ENCODE results near the gene TECR.
"Not testable (repeated sequence)": the region's sequence is repeated elsewhere in the genome, so short reads cannot be mapped to it uniquely, and the experiment has no call there.

The TECR gene

DNA sequence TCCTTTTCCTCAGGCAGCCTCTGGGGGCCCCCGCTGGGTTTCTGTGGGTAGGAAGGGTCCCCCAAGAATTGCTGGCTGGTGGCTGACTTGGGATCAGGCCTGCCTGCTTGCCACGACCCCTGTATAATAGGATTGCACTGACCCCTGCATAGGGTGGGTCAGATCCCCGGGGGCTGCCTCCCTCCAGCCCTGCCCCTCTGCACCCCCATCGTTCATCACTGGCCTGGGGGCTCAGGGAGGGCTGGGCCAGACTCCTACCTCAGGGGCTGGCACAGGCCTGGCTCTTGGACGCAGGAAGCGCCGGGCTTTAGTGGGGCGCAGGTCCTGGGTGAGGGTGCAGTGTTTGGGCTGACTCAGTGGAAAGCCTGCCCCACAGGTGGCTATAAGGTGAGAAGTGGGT, 31.9 kb downstream of the TECR start:
- no peak for ATAC-seq
- no peak for DNase-seq

DNA sequence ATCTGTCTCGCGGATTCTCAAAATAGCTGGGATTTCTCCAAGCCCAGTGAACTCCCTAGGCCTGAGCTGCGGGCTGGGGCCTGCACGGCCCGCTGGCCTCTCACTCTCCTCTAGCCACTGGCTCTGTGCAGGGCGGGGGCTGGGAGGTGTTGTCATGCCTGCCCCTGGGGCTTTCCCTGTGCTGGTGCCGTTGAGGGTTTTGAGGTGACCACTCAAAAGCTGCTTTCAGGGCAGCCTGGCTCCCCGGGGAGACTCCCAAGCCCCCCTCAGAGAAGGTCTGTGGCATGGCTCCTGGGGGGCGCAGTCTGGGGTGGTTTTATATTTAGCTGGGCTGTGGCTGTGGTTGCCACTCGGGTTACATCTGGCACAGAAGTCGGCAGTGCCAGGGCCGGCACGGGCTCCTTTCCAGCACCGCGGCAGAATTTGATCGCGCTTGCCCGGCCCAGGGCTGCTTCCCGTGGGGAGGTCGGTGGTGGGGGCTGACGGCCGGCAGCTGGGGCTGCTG, 32.5 kb downstream of the TECR start:
- DNase-seq (peak; percentile 34), ATAC-seq (no peak)

DNA sequence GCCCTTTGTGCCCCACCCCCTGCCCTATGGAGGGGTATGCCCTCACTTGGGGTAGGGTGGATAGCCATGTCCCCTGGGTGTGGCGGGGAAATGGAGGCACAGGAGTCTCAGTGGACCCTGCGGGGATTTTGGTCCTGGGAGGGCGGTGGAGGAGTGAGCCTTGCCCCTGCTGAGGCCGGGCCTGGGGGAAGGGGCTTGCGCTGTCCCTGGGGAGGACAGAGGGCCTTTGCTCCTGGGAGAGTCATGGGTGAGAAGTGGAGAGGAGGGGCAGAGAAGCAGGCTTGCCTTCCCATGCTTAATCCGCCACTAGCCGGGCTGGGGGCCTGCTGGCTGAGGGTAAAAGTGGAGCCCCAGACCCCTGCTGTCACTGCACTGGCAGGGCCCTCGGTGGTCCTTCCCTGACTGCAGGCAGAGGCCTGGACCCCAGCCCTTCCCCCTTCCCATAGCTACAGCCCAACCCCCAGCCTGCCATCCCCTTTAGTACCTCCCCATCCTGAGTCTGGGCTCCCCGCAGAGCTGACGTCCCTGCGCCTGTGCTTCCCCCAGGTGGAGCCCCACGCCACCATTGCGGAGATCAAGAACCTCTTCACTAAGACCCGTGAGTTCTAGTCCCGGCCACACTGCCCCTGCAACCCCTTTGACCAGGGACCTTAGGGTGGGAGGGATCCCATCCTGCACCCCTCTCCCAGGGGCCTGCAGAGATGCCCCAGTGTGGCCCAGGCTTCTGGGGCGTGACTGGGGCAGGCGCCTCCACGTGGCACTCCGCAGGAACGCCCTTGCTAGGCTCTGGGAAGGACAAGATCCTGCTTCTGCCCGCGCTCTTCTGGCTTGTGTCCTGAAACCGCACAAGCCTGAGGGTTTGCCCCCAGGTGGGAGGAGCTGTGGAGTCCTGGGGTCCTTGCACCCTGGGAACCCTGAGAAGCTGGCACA, 33.5 kb downstream of the TECR start:
- DNase-seq (no peak), ATAC-seq (no peak)

DNA sequence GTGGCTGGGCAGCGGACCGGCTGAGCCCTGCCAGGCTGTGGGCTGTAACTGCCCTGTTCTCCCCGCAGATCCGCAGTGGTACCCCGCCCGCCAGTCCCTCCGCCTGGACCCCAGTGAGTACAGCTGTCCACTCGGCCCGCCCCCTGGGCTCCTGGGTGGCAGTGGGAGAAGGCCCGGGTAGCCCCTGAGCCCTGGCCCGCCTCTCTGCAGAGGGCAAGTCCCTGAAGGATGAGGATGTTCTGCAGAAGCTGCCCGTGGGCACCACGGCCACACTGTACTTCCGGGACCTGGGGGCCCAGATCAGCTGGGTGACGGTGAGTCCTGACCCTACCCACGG, 34.2 kb downstream of the TECR start:
- ATAC-seq (no peak), DNase-seq (no peak)

DNA sequence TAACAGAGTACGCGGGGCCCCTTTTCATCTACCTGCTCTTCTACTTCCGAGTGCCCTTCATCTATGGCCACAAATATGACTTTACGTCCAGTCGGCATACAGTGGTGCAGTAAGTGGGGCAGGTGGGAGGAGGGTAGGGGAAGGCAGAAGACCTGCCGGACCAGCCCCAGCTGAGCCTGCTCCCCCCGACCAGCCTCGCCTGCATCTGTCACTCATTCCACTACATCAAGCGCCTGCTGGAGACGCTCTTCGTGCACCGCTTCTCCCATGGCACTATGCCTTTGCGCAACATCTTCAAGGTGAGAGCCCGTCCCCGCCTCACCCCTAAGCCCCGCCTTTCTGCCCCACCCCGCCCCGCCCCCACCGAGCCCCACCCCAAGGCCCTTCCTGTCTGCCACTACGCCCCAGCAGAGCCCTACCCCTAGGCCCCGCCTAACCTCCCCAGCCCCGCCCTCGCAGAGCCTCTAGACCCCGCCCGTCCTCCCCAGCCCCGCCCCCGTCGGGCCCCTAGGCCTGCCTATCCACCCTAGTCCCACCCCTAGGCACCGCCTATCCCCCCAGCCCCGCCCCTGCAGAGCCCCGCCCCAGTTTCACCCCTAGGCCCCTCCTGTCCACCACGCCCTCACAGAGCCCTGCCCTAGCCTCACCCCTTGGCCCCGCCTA, 34.7 kb downstream of the TECR start:
- peak; percentile 69 for DNase-seq
- peak; percentile 56 for ATAC-seq

DNA sequence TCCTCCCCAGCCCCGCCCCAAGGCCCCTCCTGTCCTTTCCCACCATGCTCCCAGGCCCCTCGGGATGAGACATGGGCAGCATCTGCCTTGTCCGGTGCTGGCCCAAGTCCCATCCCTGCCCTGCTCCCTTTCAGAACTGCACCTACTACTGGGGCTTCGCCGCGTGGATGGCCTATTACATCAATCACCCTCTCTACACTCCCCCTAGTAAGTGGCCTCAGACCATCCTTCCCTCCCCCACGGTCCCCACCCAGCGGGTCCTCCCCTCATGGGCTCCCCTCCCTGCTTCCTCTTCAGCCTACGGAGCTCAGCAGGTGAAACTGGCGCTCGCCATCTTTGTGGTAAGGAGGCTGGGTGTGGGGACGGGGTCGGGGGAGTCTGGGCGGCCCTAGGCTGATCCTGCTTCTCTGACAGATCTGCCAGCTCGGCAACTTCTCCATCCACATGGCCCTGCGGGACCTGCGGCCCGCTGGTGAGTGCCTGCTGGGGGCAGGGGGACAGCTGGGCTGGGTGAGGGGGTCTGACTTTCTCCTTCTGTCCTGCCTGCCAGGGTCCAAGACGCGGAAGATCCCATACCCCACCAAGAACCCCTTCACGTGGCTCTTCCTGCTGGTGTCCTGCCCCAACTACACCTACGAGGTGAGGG, 35.4 kb downstream of the TECR start:
- DNase-seq, ATAC-seq: not testable (repeated sequence)

DNA sequence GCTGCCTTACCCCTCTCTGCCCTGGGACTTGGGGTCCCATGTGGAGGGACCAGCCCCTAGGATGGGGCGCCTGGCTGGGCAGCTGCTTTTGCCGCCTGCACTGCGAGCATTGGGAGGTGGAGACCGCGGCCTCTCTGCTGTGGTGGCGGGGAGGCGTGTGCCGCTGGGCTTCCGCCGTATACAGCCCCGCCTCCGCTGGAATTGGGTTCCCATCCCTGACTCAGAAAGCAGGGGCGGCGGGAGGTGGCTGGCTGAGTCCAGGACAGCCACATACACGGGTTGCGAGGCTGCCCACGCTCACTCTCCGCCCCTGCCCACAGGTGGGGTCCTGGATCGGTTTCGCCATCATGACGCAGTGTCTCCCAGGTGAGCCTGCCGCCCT, 35.9 kb downstream of the TECR start:
- ATAC-seq (no peak), DNase-seq (no peak)

DNA sequence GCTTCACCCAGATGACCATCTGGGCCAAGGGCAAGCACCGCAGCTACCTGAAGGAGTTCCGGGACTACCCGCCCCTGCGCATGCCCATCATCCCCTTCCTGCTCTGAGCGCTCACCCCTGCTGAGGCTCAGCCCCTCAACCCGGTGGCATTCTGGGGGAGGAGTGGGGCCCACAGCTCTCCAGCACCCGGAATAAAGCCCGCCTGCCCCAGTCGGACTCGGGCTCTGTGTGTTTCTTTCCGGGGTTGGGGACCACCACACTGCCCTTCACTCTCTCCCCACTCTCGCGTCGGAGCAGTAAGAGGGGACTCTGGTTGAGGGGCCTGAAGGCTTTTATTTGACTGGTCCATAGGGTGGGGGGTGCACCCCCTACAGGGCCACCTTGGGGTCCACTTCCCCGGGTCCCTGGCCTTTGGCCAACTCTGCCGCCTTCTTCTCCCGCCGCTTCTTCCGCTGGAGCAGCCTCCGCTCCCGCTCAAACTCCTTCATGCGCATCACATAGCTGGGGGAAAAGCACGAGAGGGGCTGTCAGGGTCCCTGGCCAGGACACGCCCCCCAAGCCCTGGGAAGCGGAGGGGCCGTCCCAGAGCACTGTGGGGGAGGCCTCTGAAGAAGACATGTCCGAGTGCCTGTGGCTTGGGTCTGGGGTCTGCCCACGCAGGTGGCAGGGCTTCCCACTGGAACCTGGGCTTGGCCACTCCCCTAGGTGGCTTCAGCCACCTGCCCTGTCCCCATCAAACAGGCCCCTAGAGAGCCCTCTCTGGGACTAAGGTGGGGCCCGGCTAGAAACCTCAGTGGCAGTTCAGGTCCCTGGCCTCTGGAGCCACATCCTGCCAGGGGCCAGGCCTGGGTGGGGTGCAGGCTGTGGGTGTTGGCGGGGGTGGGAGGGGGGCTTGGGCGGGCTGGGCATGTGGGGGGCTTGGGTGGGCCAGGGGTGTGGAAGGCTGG, 36.6 kb downstream of the TECR start:
- ATAC-seq (no peak), DNase-seq (no peak)

DNA sequence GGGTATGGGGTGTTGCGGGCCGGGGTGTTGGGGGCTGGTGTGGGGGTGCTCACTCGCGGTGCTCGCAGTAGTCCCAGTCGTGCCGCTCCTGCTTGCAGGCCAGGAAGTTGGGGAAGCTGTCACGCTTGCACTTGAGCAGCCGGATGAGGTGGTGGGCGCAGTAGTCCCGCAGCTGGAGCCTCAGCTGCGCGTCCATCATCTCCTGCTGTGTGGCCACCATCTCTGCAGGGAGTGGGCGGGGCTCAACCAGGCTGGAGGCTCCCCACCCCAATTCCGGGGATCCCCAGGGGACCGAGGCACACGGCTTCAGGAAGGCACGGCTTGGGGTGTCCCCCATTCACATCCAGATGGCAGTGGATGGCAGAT, 37.3 kb downstream of the TECR start:
- ATAC-seq (no peak), DNase-seq (no peak)

DNA sequence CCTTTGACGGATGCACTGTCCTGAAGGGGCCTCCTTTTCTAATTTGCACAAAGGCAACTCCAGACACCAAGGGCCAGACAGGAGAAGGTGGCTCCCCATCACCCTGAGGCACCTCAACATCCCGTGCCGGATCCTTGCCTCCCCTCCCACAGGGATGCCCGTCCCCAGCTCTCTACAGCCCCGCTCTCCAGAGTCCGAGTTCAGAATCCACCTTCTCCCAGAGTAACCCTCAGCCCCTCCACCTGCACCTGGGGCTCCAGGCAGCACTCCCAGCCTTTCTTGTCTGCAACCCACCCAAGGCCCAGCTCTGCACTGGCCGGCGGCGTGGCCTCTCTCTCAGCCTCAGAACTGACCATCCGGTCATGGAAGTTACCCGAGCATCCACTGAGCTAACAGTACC, 37.7 kb downstream of the TECR start:
- ATAC-seq (no peak), DNase-seq (no peak)

DNA sequence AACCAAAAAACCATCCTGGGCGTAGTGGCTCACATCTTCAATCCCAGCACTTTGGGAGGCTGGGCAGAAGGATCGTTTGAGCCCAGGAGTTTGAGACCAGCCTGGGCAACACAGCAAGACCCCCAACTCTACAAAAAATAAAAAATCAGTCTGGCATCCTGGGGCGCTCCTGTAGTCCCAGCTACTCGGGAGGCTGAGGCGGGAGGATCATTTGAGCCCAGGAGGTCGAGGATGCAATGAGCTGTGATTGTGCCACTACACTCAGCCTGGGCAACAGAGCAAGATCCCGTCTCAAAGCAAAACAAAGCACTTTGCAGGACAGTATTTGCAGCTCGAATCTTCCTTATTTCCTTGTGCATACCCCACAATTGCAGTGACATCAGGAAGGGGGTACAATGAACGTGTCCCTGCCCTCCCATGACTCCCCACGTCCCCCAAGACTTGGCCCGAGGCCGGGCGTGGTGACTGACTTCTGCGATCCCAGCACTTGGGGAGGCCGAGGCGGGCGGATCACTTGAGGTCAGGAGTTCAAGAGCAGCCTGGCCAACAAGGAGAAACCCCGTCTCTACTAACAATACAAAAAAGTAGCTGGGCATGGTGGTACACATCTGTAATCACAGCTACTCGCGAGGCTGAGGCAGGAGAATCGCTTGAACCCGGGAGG, 41.6 kb downstream of the TECR start:
- DNase-seq: no peak
- no peak for ATAC-seq

DNA sequence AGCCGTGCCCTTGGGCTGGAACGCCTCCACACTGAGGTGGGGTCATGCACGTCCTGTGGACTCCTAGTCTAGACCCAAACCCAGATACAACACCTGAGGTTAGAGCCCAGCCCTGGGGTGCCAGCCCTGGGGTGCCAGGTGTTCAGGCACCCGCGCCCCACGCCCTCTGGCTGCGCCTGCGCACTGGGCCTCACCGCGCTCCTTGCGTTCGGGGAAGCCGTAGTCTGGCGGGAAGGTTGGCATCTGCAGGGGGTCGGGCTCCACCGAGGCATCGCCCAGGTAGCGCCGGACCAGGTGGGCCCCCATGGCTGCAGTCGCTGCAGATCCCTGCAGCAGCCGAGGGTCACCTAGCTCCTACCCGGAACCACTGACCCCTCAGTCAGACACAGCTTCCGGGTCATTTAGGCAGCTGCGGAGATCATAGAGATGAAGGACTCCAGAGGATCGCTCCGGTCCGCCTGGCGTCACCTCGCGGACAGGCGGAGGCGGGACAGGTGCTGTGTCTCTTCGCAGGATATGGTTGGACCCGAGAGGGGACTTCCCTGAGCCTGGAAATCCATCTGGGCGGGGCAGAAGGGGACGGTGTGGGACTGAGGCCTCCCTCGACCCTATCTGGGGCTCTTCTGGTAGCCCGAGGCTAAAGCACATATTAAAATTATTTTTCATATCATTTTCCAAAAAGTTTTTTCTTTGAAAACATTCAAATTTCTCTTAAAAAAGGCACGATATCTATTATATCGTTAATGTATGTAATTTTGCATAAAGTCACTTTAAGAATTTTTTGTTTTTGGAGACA, 42.5 kb downstream of the TECR start, which contains the start of gene NDUFB7:
TSS of gene NDUFB7 (minus strand) at position 372 of the 796 bp plus-strand sequence. CDS start at position 306, 66 bp downstream.
- DNase-seq (peak; percentile 92), ATAC-seq (peak; percentile 97)

DNA sequence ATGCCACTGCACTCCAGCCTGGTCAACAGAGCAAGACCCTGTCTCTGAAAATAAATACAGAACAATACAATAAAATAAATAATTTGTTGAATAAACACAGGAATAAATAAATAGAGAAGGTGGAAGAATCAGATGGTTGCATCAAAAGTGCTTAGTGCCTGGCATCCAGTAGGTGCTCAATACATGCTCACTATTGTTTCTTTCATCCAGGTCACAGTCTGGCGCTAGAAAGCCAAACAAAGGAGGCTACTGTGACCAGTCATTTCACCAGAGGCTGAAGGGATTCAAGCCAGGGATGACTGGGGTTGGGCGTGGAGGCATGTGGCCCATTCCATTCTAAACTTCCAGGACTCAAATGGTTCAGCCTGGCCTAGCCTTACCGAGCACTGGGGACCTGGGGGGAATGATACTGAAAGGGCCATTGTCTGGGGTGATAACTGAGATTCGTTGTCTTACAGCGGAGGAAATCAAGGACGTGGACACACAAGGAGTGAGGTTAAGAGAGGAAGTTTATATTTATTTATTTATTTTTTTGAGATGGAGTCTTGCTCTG, 46.1 kb downstream of the TECR start:
- DNase-seq (no peak), ATAC-seq (no peak)

DNA sequence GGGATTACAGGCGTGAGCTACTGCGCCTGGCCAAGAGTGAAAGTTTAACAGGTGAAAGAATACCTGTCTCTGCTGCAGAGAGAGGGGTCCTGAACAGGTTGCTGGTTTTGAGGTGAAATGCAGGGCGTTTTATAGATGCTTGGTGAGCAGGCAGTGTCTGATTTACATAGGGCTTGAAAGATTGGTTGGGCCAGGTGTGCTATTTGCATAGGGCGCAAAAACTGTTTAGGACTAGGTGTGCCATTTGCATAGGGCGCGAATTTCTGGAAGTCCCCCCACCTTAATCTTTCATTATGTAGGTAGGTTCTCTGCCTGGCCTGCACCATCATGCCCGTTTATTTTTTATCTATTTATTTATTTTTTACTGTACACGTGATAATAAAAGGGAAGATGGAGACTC, 47.0 kb downstream of the TECR start:
- no peak for DNase-seq
- ATAC-seq: no peak

DNA sequence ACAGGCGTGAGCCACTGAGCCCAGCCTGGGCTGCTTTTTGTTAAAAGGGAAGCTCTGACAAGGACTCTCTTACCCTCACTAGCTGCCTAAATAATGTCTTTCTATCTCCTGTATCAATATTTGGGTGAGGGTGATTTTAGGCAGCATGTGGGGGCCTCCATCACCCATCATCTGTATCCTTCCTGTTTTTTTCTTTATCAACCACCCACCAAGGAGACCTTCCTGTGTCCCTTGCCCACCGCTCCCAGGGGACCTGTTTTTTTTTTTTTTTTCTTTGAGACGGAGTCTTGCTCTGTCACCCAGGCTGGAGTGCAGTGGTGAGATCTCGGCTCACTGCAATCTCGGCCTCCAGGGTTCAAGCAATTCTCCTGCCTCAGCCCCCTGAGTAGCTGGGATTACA, 47.9 kb downstream of the TECR start:
- ATAC-seq (no peak), DNase-seq (no peak)

DNA sequence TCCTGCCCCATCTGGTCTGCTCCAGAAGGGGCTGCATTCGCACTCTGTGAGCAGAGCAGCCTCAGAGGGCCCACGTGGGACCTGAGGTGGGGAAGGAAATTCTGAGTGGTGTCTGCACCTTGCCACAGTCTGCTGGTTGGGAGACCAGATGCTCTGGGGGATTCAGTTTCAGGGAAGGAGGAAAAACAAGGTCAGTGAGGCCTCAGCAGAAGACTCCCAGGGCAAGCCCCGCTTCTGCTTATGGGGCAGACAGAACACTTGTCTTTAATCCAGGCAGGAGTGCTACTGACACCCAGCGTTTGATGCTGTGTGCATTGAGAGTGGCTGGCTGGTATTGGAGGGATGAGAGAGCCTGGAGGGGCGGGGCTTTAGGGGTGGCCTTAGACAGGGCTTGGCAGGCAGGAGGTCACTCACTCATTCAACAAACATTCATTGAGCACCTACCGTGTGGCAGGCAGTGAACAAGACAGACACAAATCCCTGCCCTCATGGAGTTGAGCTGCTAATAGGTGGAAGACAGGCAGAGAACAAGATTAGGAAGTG, 48.6 kb downstream of the TECR start:
- peak; percentile 60 for DNase-seq
- peak; percentile 70 for ATAC-seq

DNA sequence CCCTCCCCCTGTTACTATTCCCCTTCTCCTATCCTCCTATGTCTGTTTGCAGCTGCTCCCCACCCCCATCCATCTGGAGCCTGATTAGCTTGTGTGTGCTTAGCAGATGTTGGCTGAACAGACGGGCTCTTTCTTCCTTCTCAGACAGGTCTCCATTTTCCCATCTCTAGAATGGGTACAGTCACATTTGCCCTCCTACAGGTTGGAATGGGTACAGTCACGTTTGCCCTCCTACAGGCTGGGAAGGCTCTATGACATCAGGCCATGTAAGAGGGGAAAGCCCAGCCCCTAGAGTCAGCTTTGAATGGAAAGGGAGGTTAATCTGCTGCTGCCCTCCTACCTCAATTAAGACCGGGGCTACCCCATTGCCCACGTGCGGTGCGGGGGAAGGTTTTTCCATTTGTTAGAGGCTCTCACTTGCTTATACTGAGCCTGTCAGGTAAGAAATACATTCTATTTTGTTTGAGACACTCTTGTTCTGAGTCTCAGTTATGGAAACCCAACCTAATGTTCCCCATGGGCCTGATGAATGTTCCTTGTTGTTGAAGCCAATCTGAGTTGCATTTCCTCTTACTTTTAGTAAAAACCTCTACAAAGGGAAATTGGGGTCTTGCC, 51.3 kb downstream of the TECR start:
- ATAC-seq: peak; percentile 41
- DNase-seq: peak; percentile 77

DNA sequence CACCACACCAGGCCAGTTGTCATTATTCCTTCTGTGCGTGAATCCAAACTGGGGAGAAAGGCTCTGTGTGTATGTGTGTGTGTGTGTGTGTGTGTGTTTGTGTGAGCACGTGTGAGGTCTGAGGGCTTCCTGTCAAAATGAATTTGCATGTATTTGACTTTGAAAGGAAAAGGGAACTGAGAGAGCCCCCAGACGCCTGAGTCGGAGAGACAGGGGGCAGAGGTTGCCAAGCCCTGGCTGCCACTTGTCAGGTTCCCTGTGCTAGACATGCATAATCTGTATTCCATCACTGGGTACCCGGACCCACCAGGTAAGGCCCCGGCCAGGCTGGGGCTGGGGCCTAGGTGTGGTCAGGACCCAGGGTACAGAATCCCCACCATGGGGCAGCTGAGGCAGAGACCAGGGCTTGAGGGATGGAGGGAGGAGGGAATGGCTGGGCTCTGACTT, 53.5 kb downstream of the TECR start, which contains the start of gene CLEC17A:
TSS of gene CLEC17A (plus strand) at position 191 of the 447 bp plus-strand sequence. CDS start at position 268, 77 bp downstream.
- no peak for DNase-seq
- ATAC-seq: no peak

DNA sequence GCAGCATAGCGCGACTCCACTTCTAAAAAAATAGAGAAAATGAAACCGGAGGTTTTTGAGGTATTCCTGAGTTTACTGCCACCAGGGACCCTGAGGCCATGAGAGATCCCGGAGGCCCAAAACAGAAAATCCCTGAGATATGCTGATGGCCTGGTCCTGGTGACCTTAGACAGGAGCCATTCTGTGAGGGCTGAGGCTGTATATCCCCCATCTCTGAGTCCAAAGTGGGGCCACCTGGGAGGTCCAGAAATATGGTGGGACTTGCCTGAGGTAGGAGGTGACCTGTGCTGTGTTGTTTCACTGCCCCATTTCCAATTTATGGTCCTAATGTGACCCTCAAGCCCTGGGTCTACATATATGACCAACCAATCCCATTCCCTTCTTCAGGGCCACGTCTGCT, 55.0 kb downstream of the TECR start:
- not testable (repeated sequence) for DNase-seq, ATAC-seq
